MM.1S (cell line): Measurements from ENCODE around the gene LIMS1.

Source experiments
- EZH2 ChIP-seq: fragments of 300-600 bp; sonication (generic); optimal IDR thresholded peaks from 2 replicates; pipeline ENCODE3; 2017; ENCODE audit warnings: low read depth, mild to moderate bottlenecking, antibody characterized with exemption, low read length, mixed read lengths
- EZH2phosphoT487 ChIP-seq: fragments of 300-600 bp; sonication (generic); IDR thresholded peaks from 2 replicates; pipeline ENCODE4 v1.6.1; 2018; ENCODE audit warnings: antibody characterized with exemption, low read length
- TF ChIP-seq, protein P1 (sequence below): fragments of 300-600 bp; sonication (generic); IDR thresholded peaks from 2 replicates; pipeline ENCODE4 v1.5.1; 2016; ENCODE audit warnings: antibody characterized with exemption, low read length, mixed read lengths

DNA sequence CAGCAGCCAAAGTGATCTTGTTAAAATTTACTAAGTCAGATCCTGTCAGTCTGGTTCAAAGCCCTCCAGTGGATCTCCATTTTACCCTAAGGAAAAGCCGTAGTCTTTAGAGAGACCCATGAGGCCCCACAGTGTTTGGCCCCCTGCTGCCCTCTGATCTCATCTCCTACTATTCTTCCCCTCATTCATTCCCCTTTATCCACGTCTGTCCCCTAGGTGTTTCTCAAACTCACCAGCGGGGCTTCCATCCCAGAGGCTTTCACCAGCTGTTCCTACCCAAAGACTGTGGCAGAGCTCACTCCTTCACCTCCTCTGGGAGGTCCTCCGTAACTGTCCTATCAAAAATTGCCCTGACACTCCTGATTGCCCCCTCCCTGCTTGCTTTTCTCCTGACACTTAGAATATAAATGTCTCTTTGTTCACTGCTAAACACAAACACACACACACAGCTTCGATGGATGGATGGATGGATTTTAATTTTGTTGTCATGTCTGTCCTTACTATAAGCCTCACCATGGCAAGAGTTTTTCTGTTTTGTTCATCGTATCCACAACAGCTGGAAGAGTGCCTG lies 26.1 kb downstream of the LIMS1 start:
- TF ChIP-seq, protein P1, sequence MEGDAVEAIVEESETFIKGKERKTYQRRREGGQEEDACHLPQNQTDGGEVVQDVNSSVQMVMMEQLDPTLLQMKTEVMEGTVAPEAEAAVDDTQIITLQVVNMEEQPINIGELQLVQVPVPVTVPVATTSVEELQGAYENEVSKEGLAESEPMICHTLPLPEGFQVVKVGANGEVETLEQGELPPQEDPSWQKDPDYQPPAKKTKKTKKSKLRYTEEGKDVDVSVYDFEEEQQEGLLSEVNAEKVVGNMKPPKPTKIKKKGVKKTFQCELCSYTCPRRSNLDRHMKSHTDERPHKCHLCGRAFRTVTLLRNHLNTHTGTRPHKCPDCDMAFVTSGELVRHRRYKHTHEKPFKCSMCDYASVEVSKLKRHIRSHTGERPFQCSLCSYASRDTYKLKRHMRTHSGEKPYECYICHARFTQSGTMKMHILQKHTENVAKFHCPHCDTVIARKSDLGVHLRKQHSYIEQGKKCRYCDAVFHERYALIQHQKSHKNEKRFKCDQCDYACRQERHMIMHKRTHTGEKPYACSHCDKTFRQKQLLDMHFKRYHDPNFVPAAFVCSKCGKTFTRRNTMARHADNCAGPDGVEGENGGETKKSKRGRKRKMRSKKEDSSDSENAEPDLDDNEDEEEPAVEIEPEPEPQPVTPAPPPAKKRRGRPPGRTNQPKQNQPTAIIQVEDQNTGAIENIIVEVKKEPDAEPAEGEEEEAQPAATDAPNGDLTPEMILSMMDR = no peak
- TF ChIP-seq EZH2 (no peak), EZH2phosphoT487 (no peak)
